Measurements from ENCODE around the gene TFG.
A peak's percentile ranks its signal among the peaks of the same experiment; 100 is the strongest.
"Not testable (repeated sequence)": the region's sequence is repeated elsewhere in the genome, so short reads cannot be mapped to it uniquely, and the experiment has no call there.

The TFG gene

DNA sequence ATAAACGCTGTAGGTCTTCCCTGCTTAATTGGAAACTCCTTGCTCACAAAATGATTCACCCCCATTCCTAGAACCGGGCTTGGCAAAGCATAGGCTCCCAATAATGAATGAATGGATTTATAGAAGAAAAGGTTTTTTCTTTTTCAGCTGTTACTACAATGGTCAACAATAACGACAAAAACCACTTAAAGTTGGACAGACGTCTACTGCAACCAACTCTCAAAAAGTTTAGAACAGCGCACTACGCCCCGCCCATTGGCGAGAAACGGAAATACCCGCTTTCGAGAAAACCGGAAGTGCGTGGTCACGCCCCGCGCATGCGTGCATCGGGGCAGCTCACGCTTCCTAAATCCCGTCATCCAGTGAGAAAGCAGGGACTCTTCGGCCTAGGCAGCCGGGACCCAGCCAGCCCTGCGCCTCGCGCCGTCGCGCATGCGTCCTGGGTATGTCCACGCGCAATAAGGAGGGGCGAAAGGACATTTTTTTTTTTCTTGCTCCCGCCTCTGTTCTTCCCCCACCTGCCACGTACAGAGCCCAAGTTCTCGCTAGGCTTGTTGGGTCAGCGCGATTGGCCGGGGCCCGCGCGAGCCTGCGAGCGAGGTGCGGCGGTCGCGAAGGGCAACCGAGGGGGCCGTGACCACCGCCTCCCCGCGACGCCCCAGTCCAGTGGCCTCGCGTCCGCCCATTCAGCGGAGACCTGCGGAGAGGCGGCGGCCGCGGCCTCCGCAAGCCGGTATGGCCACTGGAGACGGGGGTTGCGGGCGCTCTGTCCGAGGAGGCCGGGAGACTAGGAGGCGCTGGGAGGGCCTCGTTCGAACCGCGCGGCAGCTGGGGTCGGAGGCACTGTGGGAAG, at the start of gene TFG:
TFG (plus strand) TSS at position 506 of the 853 bp plus-strand sequence. CDS start 4,192 bp downstream, outside the sequence.
- peaks cover 4% of the 10 kb centered on the region for H3K9me3 Mint-ChIP-seq
- peak within 1 kb of the TSS; percentile 91 for H3K4me3 Mint-ChIP-seq
- H3K4me1 Mint-ChIP-seq = peaks cover 29% of the 10 kb centered on the region
- peaks cover 6% of the 10 kb centered on the region for H3K27me3 Mint-ChIP-seq
- H3K27ac Mint-ChIP-seq = peak within 1 kb of the TSS; percentile 99
- peak; percentile 84 for ATAC-seq (ENCODE audit: low read depth)
- DNase-seq (ENCODE audit: low spot score in 2 of 2) = peak; percentile 95 to 96
- H3K36me3 Mint-ChIP-seq = peaks cover 13% of the 10 kb centered on the region

DNA sequence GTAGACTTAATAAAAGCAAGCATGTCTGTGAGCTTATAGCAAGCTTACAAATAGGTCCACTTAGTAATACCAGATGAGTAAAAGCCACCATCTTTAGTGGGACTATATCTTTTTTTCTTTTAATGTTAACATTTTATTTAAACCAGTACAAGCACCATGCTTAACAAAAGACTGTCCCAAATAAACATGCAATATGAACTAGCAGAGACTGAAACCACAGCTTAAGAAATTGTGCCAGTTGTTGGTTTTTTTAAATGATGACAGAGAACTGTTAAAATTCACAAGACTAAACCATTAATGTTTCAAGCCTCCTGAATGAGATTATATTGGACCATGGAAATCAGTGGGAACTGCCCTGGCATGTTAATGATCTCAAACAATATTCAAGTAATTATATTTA, 48.0 kb upstream of the TFG start:
- H3K27me3 Mint-ChIP-seq = peaks cover 10% of the 10 kb centered on the region
- not testable (repeated sequence) for H3K4me1 Mint-ChIP-seq; H3K9me3 Mint-ChIP-seq; H3K4me3 Mint-ChIP-seq; DNase-seq (ENCODE audit: low spot score in 2 of 2); H3K27ac Mint-ChIP-seq; H3K36me3 Mint-ChIP-seq; ATAC-seq (ENCODE audit: low read depth)

DNA sequence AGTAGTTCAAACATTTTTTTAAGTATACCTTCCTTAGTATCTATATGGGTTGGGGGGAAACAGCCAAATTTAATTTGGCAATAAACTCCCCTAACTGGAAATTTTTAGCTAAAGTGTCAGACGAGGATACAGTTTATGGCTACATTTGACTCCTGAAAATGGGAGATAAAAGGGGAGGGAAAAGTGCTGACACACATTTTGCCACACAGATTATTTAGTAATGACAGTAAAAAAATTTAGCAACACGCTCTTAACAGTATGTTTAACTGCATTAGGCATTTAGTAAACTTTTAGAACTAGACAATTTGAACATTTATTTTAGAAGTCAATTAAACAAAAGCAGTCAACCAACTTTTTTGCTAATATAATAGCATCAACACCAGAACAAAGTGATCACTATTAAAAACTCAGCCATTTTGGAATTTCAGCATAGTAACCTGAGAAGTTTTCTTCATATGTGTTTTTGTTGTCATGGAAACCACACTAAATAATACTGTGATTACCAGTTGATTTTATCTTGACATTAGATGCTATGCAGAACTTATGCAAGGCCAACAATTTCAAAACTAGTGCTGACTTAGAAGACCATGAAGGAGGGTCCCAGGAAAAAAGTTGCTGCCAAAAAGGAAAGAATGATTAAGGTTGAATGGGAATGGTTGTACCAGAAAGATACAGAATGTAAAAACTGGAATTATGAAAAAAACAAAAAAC, 47.0 kb upstream of the TFG start:
- Mint-ChIP-seq H3K27ac (no peak overlapping the region), H3K9me3 (no peaks in the 10 kb centered on the region), H3K4me3 (no peak overlapping the region), H3K4me1 (peaks cover 3% of the 10 kb centered on the region), H3K27me3 (peaks cover 10% of the 10 kb centered on the region), H3K36me3 (no peaks in the 10 kb centered on the region)
- DNase-seq (ENCODE audit: low spot score in 2 of 2) = no peak
- ATAC-seq (ENCODE audit: low read depth) = no peak

DNA sequence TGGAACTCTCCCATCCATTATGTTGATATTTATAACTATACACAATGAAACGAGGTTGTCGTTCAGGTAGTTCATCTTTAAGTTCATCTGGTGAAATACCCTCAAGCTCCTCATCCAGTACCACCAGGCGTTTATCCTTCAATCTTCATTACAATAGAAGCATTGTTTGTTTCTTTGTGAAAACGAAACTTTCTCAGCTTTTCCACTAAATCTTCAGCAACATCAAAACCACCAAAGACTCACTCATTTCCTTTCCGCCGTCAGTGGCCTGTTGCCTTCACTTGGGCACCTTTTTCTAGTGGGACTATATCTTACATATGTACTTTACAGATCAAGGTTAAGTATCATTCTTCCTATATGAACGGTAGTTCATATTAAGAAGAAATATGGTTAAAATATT, 44.1 kb upstream of the TFG start:
- DNase-seq (ENCODE audit: low spot score in 2 of 2) (no peak), ATAC-seq (ENCODE audit: low read depth) (no peak)
- H3K27ac Mint-ChIP-seq = no peak overlapping the region
- no peak overlapping the region for H3K4me3 Mint-ChIP-seq
- H3K9me3 Mint-ChIP-seq = peaks cover 1% of the 10 kb centered on the region
- H3K4me1 Mint-ChIP-seq = peaks cover 3% of the 10 kb centered on the region
- H3K36me3 Mint-ChIP-seq = no peaks in the 10 kb centered on the region
- H3K27me3 Mint-ChIP-seq = peaks cover 5% of the 10 kb centered on the region

DNA sequence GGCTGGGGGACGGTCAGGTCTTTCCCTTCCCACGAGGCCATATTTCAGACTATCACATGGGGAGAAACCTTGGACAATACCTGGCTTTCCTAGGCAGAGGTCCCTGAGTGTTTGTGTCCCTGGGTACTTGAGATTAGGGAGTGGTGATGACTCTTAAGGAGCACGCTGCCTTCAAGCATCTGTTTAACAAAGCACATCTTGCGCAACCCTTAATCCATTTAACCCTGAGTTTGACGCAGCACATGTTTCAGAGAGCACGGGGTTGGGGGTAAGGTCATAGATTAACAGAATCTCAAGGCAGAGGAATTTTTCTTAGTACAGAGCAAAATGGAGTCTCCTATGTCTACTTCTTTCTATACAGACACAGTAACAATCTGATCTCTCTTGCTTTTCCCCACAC, 42.6 kb upstream of the TFG start:
- not testable (repeated sequence) for H3K27me3 Mint-ChIP-seq; H3K4me3 Mint-ChIP-seq; H3K4me1 Mint-ChIP-seq; H3K27ac Mint-ChIP-seq; H3K36me3 Mint-ChIP-seq; H3K9me3 Mint-ChIP-seq; ATAC-seq (ENCODE audit: low read depth); DNase-seq (ENCODE audit: low spot score in 2 of 2)

DNA sequence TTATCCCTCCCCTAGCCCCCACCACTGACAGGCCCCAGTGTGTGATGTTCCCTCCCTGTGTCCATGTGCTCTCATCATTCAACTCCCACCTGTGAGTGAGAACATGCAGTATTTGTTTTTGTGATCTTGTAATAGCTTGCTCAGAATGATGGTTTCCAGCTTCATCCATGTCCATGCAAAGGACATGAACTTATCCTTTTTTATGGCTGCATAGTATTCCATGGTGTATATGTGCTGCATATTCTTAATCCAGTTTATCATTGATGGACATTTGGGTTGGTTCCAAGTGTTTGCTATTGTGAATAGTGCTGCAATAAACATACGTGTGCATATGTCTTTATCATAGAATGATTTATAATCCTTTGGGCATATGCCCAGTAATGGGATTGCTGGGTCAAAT, 42.0 kb upstream of the TFG start:
- DNase-seq (ENCODE audit: low spot score in 2 of 2); ATAC-seq (ENCODE audit: low read depth); H3K4me1 Mint-ChIP-seq; H3K4me3 Mint-ChIP-seq; H3K27ac Mint-ChIP-seq; H3K27me3 Mint-ChIP-seq; H3K36me3 Mint-ChIP-seq; H3K9me3 Mint-ChIP-seq: not testable (repeated sequence)

DNA sequence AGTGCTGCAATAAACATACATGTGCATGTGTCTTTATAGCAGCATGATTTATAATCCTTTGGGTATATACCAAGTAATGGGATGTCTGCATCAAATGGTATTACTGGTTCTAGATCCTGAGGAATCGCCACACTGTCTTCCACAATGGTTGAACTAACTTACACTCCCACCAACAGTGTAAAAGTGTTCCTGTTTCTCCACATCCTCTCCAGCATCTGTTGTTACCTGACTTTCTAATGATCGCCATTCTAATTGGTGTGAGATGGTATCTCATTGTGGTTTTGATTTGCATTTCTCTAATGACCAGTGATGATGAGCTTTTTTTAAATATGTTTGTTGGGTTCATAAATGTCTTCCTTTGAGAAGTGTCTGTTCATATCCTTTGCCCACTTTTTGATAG, 38.3 kb upstream of the TFG start:
- not testable (repeated sequence) for H3K27me3 Mint-ChIP-seq; H3K27ac Mint-ChIP-seq; DNase-seq (ENCODE audit: low spot score in 2 of 2); H3K4me1 Mint-ChIP-seq; H3K36me3 Mint-ChIP-seq; ATAC-seq (ENCODE audit: low read depth); H3K9me3 Mint-ChIP-seq; H3K4me3 Mint-ChIP-seq

DNA sequence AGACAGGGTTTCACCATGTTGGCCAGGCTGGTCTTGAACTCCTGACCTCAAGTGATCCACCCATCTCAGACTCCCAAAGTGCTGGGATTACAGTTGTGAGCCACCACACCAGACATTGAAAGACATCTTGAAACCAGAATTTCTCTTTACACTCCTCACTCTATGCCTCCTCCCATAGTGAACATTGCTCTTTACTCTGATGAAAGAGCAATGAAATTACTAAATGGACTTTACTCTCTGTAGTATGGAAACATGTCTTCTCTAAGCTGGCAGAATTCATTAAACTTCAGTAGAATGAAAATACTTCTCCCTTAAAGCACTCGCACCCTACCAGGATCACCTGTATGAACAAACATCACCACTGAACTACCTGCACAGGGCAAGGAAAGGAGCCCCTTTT, 27.8 kb upstream of the TFG start:
- Mint-ChIP-seq H3K4me1 (no peaks in the 10 kb centered on the region), H3K9me3 (peaks cover 2% of the 10 kb centered on the region), H3K27ac (no peak overlapping the region), H3K36me3 (peaks cover 2% of the 10 kb centered on the region), H3K4me3 (no peak overlapping the region), H3K27me3 (peaks cover 2% of the 10 kb centered on the region)
- ATAC-seq (ENCODE audit: low read depth) (no peak), DNase-seq (ENCODE audit: low spot score in 2 of 2) (no peak)

DNA sequence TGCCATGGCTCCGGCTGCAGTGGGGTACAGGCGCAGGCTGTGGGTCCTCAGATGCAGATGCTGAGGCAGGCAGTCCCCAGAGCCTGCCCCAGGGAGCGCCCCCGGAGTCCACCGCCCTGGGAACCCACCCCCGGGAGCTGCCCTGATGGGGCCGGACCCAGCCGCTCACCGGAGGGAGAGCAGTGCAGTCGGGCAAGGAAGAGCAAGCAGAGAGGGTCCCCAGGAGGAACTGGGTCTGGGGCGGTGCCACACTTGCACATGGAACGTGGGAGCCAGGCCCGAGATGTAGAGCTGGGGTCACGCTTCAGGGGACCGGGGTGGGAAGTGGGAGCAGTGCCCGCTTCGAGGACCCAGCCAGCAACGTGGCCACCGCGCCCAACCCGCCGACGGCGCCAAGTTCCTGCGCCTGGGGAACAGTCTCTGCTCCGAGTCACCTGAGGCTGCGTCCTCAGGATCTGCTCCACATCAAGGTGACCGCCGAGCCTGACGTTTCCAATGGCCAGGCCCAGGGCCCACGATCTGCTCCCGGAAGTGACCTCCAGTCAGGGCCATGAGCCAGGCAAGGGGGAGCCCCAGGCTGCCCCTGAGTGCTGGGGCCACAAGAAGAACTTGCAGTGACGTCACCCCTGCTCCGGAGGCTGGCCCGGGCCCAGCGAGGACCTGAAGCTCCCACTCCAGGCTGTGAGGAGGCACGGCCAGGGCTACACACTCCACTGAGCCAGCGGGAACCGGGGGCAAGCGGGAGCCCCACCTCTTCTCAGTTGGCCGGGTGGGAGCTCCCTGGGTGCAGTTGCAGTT, 27.0 kb upstream of the TFG start:
- peaks cover 2% of the 10 kb centered on the region for H3K9me3 Mint-ChIP-seq
- no peak overlapping the region for H3K27ac Mint-ChIP-seq
- no peak overlapping the region for H3K4me3 Mint-ChIP-seq
- DNase-seq (ENCODE audit: low spot score in 2 of 2) = no peak
- peaks cover 4% of the 10 kb centered on the region for H3K27me3 Mint-ChIP-seq
- no peak for ATAC-seq (ENCODE audit: low read depth)
- H3K4me1 Mint-ChIP-seq = no peaks in the 10 kb centered on the region
- H3K36me3 Mint-ChIP-seq = peaks cover 2% of the 10 kb centered on the region

DNA sequence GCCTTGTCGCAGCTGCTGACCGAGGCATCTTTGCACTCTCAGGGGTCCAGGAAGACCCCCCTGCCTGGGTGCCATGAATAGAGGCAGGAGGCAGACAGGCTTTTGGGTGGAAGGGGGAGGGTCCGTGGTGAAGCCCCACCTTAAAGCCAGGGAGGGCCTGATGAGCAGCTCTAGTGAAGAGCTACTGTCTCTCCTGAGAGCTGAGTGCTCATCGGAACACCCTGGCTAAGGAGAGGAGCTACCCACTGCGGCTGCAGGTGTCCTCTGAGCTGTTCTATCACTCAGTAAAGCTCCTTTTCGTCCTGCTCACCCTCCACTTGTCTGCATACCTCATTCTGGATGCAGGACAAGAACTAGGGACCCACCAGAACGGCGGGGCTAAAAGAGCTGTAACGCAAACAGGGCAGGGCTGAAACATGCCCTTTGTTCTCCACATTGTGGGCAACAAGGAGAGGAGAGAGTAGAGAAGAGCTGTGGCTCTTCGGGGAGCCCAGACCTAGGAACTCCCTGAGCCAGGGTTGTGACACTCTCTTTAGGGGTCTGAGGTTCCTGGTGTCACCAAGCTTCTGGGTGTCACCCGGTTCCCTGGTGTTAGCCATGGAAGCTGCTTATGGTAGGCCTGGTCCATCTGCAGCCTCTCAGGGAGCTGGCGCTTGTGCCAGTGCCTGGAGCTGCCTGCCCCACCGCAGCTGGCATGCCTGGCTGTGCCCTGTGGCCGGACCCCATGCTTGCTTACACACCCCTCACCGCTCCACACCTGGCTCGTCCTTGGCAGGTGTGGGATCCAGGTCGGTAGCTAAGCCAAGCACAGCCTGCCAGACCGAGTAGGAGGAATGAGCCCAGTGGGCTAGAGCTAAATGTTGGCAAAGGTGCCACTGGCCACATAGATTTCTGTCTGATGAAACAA, 26.2 kb upstream of the TFG start:
- no peak for DNase-seq (ENCODE audit: low spot score in 2 of 2)
- ATAC-seq (ENCODE audit: low read depth) = no peak
- peaks cover 2% of the 10 kb centered on the region for H3K9me3 Mint-ChIP-seq
- peaks cover 4% of the 10 kb centered on the region for H3K27me3 Mint-ChIP-seq
- H3K27ac Mint-ChIP-seq = no peak overlapping the region
- no peaks in the 10 kb centered on the region for H3K4me1 Mint-ChIP-seq
- no peak overlapping the region for H3K4me3 Mint-ChIP-seq
- H3K36me3 Mint-ChIP-seq = peaks cover 2% of the 10 kb centered on the region

DNA sequence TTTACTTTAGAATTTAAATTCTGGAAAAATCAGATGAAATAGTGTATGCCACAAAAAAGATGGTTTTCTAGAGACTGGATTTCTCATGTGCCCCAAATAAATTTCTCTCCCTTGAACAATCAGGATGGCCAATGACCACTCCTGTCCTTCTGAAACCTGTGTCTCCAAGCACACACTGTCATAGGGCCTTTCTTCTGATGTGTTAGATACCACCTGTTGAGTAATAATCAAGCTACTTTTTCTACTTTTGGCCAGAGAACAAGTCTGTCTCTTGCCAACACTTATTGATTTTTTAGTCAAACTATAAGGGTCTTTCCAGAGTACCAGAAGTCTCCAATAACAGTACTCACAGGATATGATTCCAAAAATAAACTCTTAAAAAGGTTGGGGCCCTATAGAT, 16.1 kb upstream of the TFG start:
- Mint-ChIP-seq H3K9me3 (no peaks in the 10 kb centered on the region), H3K27ac (no peak overlapping the region), H3K4me3 (no peak overlapping the region), H3K36me3 (peaks cover 2% of the 10 kb centered on the region), H3K27me3 (peaks cover 25% of the 10 kb centered on the region), H3K4me1 (no peaks in the 10 kb centered on the region)
- DNase-seq (ENCODE audit: low spot score in 2 of 2) (no peak), ATAC-seq (ENCODE audit: low read depth) (no peak)

DNA sequence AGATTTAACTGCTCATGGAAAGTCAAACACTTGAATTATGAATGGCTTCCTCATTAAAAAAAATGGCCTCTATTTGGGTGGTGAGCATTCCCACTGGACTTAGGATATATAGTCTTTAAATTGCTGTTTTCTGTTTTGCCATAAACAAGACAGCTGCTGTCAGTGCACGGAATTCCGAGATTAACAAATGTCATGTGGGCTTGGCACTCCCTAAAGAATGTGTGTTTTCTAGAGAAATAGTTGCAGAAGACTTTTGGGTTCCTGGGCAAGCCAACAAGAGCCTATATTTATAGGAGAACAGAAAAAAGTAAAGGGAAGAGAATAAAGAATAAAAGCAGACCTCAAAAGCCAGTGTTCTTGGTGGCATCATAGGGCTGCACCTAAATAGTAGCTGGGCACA, 13.6 kb upstream of the TFG start:
- H3K27ac Mint-ChIP-seq = no peak overlapping the region
- ATAC-seq (ENCODE audit: low read depth) = no peak

DNA sequence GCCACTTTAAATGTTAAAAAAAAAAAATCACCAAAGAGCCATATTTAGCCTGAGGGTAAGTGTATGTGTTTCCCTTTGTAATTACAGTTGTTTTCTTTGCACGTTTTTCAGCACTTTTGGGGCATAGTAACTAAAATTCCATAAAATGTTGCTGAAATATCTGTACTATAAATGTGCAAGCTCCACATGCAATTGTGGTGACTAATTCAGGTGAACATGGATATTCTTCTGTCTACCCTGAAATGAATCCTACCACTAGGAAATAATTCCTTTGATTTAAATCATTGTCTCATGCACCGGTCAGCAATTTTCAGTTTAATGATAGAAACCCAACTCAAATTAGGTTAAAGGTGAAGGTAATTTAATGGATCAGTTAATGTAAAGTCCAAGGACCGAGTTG, 13.1 kb upstream of the TFG start:
- Mint-ChIP-seq H3K36me3 (no peaks in the 10 kb centered on the region), H3K27ac (no peak overlapping the region), H3K9me3 (no peaks in the 10 kb centered on the region), H3K27me3 (peaks cover 32% of the 10 kb centered on the region), H3K4me1 (no peaks in the 10 kb centered on the region), H3K4me3 (no peak overlapping the region)
- ATAC-seq (ENCODE audit: low read depth) (no peak), DNase-seq (ENCODE audit: low spot score in 2 of 2) (no peak)

More for the DNA sequence above, 13.6 kb upstream of the TFG start:
- no peaks in the 10 kb centered on the region for H3K9me3 Mint-ChIP-seq
- H3K36me3 Mint-ChIP-seq = no peaks in the 10 kb centered on the region
- no peak for DNase-seq (ENCODE audit: low spot score in 2 of 2)
- H3K4me3 Mint-ChIP-seq = no peak overlapping the region
- peaks cover 32% of the 10 kb centered on the region for H3K27me3 Mint-ChIP-seq
- no peaks in the 10 kb centered on the region for H3K4me1 Mint-ChIP-seq

Measured in memory B cell (primary cell).